Spleen (tissue), 11 donors: ENCODE measurements around the gene SLAMF1. TPM values are rescaled to one million over a fixed set of nuclear protein-coding genes. Genes with fewer than 3 reads are reported as not detected.

Experiments
- DNase-seq: peaks from one replicate; pipeline ENCODE4 v3.0.0-alpha.2; 2020
- H3K27ac ChIP-seq, 8 donors: fragments of 200-600 bp; sonication (generic) in 7 of 8; 1 replicate in 4 of 8; 2 replicates in 4 of 8; pipeline versions ENCODE4 v1.5.0 to v1.8.0; 2016 to 2021; ENCODE audit warnings: inconsistent platforms in 4 of 8, mild to moderate bottlenecking in 4 of 8, moderate library complexity in 1 of 8
- H3K27me3 ChIP-seq, 7 donors: fragments of 200-600 bp; sonication (generic) in 6 of 7; replicated peaks in 1 of 7; 1 replicate in 4 of 7; 2 replicates in 3 of 7; pipeline versions ENCODE4 v1.5.0 to v1.8.0; 2016 to 2021; ENCODE audit warnings: inconsistent platforms in 3 of 7, mild to moderate bottlenecking in 1 of 7
- H3K36me3 ChIP-seq, 6 donors: fragments of 200-600 bp; sonication (generic) in 5 of 6; 1 replicate in 4 of 6; 2 replicates in 2 of 6; pipeline versions ENCODE4 v1.5.0 to v1.8.0; 2016 to 2021; ENCODE audit warnings: inconsistent platforms in 2 of 6
- H3K4me1 ChIP-seq, 6 donors: fragments of 200-600 bp; sonication (generic) in 5 of 6; 1 replicate in 3 of 6; 2 replicates in 3 of 6; pipeline versions ENCODE4 v1.5.0 to v1.8.0; 2016 to 2021; ENCODE audit warnings: inconsistent platforms in 3 of 6
- H3K4me3 ChIP-seq, 8 donors: fragments of 200-600 bp; sonication (generic) in 7 of 8; 1 replicate in 4 of 8; 2 replicates in 4 of 8; pipeline versions ENCODE4 v1.5.0 to v1.8.0; 2016 to 2021; ENCODE audit warnings: inconsistent platforms in 4 of 8, mild to moderate bottlenecking in 4 of 8, moderate library complexity in 2 of 8
- H3K9me3 ChIP-seq, 8 donors: fragments of 200-600 bp; sonication (generic) in 7 of 8; 1 replicate in 4 of 8; 2 replicates in 4 of 8; pipeline versions ENCODE4 v1.5.0 to v1.8.0; 2016 to 2021; ENCODE audit warnings: inconsistent platforms in 4 of 8
- CTCF ChIP-seq, 11 experiments: fragments of 200-600 bp in 7 of 11; fragments of 450-650 bp in 4 of 11; sonication (generic) in 4 of 11; IDR thresholded peaks in 8 of 11; conservative IDR thresholded peaks in 3 of 11; 1 replicate in 7 of 11; 2 replicates in 4 of 11; pipeline versions ENCODE4 v1.4.0 to v1.8.0; 2016 to 2021; ENCODE audit warnings: antibody characterized with exemption in 11 of 11, inconsistent platforms in 4 of 11, mild to moderate bottlenecking in 1 of 11
- POLR2A ChIP-seq, 3 donors: fragments of 450-650 bp; IDR thresholded peaks; one replicate each; pipeline ENCODE4 v1.5.1; 2017; ENCODE audit warnings: antibody characterized with exemption in 3 of 3, mild to moderate bottlenecking in 1 of 3
- POLR2AphosphoS5 ChIP-seq, 3 donors: sonication (generic); formaldehyde crosslinking; IDR thresholded peaks; one replicate each; pipeline ENCODE4 v1.5.1; 2017; ENCODE audit warnings: antibody characterized with exemption in 3 of 3
- WGBS, 5 donors: extraction: QIAGEN DNeasy Blood & Tissue Kit in 3 of 5; methylation state at CpG; one replicate each; pipeline versions ENCODE4 v1.1.5 to v1.1.7; 2013 to 2018; 5-methylcytosine and 5-hydroxymethylcytosine counted together
- intact Hi-C: fragments of 100-400 bp; cut with DNase I; formaldehyde crosslinking; loops from one replicate; pipeline ENCODE4 v1.15.0; 2023; ENCODE audit warnings: low total_unique reads
- polyA plus RNA-seq, 3 donors: library from polyadenylated mRNA; stranded (reverse); fragments of 200-250 nt; gene quantifications; one replicate each; pipeline ENCODE4 v1.2.1, GENCODE V29; 2013
- total RNA-seq, 7 donors: library from RNA; depleted of rRNA in 3 of 7; stranded (reverse); fragments of >200 nt in 3 of 7; fragmentation: NEBNext Ultra II Directional in 4 of 7; extraction: Animal tissue kit (Norgen Biotek cat#: 25700) in 4 of 7; gene quantifications; one replicate each; pipeline versions ENCODE4 v1.1.0 to v1.2.1, GENCODE V29; 2016 to 2021
- donor health status: healthy with polysubstance abuse.
- donor health status: DM: no; HTN: no; CAD: no; lungs with moderate emphysema.
- donor health status: DM: no; HTN: no; CAD: no.
- donor health status: Bipolar disorder and iron deficiency.
- donor health status: healthy.
- donor health status: DM: no; HTN: no; CAD: no.
- donor health status: DM: yes; HTN: yes; CAD: no.

SLAMF1 gene
- total and polyA plus RNA-seq, 10 donors, result 2.8 to 18.3 (median 10.3) TPM

- DNase-seq, result no peak
- H3K36me3 ChIP-seq, result peaks cover 0 to 43% (median 0%) of the 10 kb centered on the region in 6 donors
- H3K4me3 ChIP-seq, result no peak overlapping the region
- peak overlapping the region in 1 of 8 donors; percentile 47 for H3K27ac ChIP-seq
- TF ChIP-seq POLR2A (IDR thresholded peaks at IDR 0.05) (no peak), POLR2AphosphoS5 (IDR thresholded peaks at IDR 0.05) (no peak), CTCF (IDR thresholded peaks at IDR 0.05 in 8 of 11, conservative IDR thresholded peaks at IDR 0.05 in 3 of 11) (no peak)
- H3K4me1 ChIP-seq, result peaks cover 0 to 60% (median 16%) of the 10 kb centered on the region in 6 donors
- peaks cover 0 to 13% (median 8%) of the 10 kb centered on the region in 8 donors for H3K9me3 ChIP-seq
- no peaks in the 10 kb centered on the region for H3K27me3 ChIP-seq
- intact Hi-C loops, result no loop called here
Measured at GRCh38 chr1:160608941-160609340, 37.9 kb downstream of the SLAMF1 start.

DNA sequence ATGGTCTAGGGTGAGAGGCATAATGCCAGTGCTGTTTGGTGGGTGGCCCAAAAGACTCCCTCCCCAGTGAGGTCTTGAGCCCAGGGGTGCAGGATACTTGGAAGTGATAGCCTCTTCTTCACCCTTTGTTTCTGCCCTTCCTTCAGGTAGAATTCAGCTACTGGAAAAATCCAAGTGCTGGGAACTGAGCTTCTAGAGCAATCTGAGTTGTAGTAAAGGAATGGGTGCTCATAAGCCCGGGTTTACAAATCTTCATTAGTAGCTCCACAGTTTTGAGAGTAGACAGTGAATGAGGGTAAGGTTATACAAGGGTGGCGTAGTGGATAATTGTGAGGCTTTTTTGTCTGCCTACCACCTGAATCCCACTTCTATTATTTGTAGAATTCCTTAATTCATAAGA is 38.3 kb downstream of the SLAMF1 start:
- peaks cover 0 to 43% (median 0%) of the 10 kb centered on the region in 6 donors for H3K36me3 ChIP-seq
- TF ChIP-seq CTCF (IDR thresholded peaks at IDR 0.05 in 8 of 11, conservative IDR thresholded peaks at IDR 0.05 in 3 of 11) (peak in 1 of 11 experiments; percentile 6), POLR2AphosphoS5 (IDR thresholded peaks at IDR 0.05) (no peak)
- H3K4me3 ChIP-seq, result no peak overlapping the region
- H3K27ac ChIP-seq, result peak overlapping the region in 2 of 8 donors; percentile 6 to 47
- DNase-seq, result no peak
- intact Hi-C loops, result no loop called here
- 48 to 55% (median 50%) methylated on average over 2 of the region's 2 CpGs for WGBS, 5 donors
- H3K9me3 ChIP-seq, result peaks cover 0 to 14% (median 8%) of the 10 kb centered on the region in 8 donors
- peaks cover 0 to 60% (median 16%) of the 10 kb centered on the region in 6 donors for H3K4me1 ChIP-seq
- no peaks in the 10 kb centered on the region for H3K27me3 ChIP-seq

GRCh38 chr1:160608057-160608456 is 38.8 kb downstream of the SLAMF1 start:
- intact Hi-C loops, result no loop called here
- peaks cover 0 to 43% (median 0%) of the 10 kb centered on the region in 6 donors for H3K36me3 ChIP-seq
- H3K9me3 ChIP-seq, result peaks cover 0 to 19% (median 8%) of the 10 kb centered on the region in 8 donors
- no peak for DNase-seq
- H3K27ac ChIP-seq, result peak overlapping the region in 2 of 8 donors; percentile 6 to 47
- H3K4me1 ChIP-seq, result peaks cover 0 to 60% (median 16%) of the 10 kb centered on the region in 6 donors
- no peaks in the 10 kb centered on the region for H3K27me3 ChIP-seq
- WGBS, 5 donors, result 65 to 78% (median 77%) methylated on average over 6 of the region's 6 CpGs
- TF ChIP-seq POLR2AphosphoS5 (IDR thresholded peaks at IDR 0.05) (no peak), POLR2A (IDR thresholded peaks at IDR 0.05) (no peak), CTCF (IDR thresholded peaks at IDR 0.05 in 8 of 11, conservative IDR thresholded peaks at IDR 0.05 in 3 of 11) (no peak)
- H3K4me3 ChIP-seq, result no peak overlapping the region

DNA sequence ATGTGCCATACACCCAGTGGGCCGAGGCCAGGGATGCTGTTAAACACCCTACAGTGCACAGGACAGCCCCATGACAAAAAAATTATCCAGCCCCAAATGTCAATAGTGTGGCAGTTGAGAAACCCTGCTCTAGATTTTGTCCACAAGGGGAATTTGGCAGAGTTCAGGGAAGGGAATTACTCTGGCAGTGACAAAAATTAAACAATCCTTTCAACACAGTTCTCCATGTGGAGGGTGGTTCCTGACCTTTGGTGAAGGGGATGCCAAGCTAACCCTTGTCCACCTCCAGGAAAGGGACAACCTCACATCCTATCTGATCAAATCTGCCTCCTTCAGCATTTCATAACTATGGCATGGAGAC is 39.2 kb downstream of the SLAMF1 start:
- no peaks in the 10 kb centered on the region for H3K27me3 ChIP-seq
- H3K9me3 ChIP-seq, result peaks cover 0 to 22% (median 8%) of the 10 kb centered on the region in 8 donors
- no peak for DNase-seq
- H3K36me3 ChIP-seq, result peaks cover 0 to 41% (median 0%) of the 10 kb centered on the region in 6 donors
- WGBS, 5 donors, result 50 to 94% (median 83%) methylated on average over 1 of the region's 1 CpG
- H3K4me1 ChIP-seq, result peaks cover 0 to 60% (median 16%) of the 10 kb centered on the region in 6 donors
- no peak overlapping the region for H3K4me3 ChIP-seq
- H3K27ac ChIP-seq, result peak overlapping the region in 3 of 8 donors; percentile 6 to 57 (median 47)
- TF ChIP-seq CTCF (IDR thresholded peaks at IDR 0.05 in 8 of 11, conservative IDR thresholded peaks at IDR 0.05 in 3 of 11) (no peak), POLR2A (IDR thresholded peaks at IDR 0.05) (no peak), POLR2AphosphoS5 (IDR thresholded peaks at IDR 0.05) (no peak)
- intact Hi-C loops, result loop anchor here (2.0 kb wide), 1 partner anchor 179 kb away; no protein-coding TSS in a partner anchor
